Lower lobe of right lung (tissue), 2 donors: Measurements from ENCODE around the gene NES. TPM values are rescaled to one million over a fixed set of nuclear protein-coding genes. Genes with fewer than 3 reads are reported as not detected.

Experiments
- ATAC-seq, 2 donors: fragments of 200-7000 bp; cut with Tn5 transposase; one replicate each; pipeline ENCODE4 v1.9.1; 2020 to 2022; ENCODE audit warnings: mild to moderate bottlenecking in 2 of 2, moderate library complexity in 2 of 2
- DNase-seq: peaks from one replicate; pipeline ENCODE4 v3.0.0-alpha.2; 2020
- H3K27ac ChIP-seq: fragments of 200-600 bp; one replicate; pipeline ENCODE4 v1.8.0; 2022
- H3K27me3 ChIP-seq: fragments of 200-600 bp; one replicate; pipeline ENCODE4 v1.8.0; 2022; ENCODE audit warnings: low read depth
- H3K36me3 ChIP-seq: fragments of 200-600 bp; one replicate; pipeline ENCODE4 v1.8.0; 2022; ENCODE audit warnings: mild to moderate bottlenecking
- H3K4me1 ChIP-seq: fragments of 200-600 bp; one replicate; pipeline ENCODE4 v1.8.0; 2022
- H3K4me3 ChIP-seq: fragments of 200-600 bp; one replicate; pipeline ENCODE4 v1.8.0; 2022; ENCODE audit warnings: mild to moderate bottlenecking
- H3K9me3 ChIP-seq: fragments of 200-600 bp; one replicate; pipeline ENCODE4 v1.8.0; 2022
- intact Hi-C: fragments of 100-400 bp; cut with DNase I; formaldehyde crosslinking; loops from one replicate; pipeline ENCODE4 v1.11.0; 2022
- total RNA-seq: library from RNA; stranded (reverse); fragmentation: NEBNext Ultra II Directional; extraction: Animal tissue kit (Norgen Biotek cat#: 25700); gene quantifications from one replicate; pipeline ENCODE4 v1.2.1, GENCODE V29; 2021
- TF ChIP-seq, protein P1 (sequence below): fragments of 200-600 bp; IDR thresholded peaks from one replicate; pipeline ENCODE4 v1.8.0; 2022; ENCODE audit warnings: antibody characterized with exemption, mild to moderate bottlenecking
- donor health status: DM: no; HTN: yes; CAD: no; lungs with severe emphysema.

The NES gene
- total RNA-seq, 1 donor from 2014 or later = 39.8 TPM

DNA sequence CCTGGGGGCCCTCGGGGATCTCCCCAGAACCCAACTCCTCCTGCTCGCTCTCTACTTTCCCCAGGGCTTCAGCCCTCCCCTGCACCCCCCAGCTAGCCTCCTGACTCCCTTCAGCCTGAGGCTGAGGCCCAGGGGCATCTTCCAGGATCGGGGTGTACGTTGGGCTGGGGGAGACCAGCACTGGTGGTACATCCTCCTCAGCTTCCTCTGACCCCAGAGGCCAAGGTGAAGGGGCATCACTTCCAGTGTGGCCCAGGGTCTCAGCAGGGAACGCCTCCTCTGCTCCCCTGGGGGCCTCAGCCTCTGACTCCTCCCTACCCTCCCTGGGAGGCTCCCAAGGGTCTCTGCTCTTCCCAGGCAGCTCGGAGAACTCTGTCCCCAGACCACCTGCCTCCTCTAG, 6.8 kb downstream of the NES start:
- H3K27ac ChIP-seq = peak overlapping the region; percentile 72

DNA sequence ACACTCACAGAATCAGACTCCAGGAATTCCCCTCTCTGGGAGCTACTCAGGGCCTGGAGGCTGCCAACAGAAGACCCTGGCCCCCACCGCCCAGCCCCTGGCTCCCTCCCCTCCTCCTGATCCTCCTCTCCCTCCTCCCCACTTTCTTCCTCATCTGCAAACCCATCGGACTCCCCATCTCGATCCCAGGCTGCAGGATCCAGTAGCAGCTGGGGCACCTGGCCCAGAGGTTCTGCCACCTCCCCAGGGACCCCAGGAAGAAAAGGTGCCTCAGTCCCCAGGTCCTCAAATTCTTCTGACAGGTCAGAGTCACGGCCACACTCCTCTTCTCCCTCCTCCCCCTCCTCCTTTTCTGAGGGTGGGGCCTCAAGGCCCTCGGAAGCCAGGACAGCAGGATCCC, 7.4 kb downstream of the NES start:
- peaks cover 59% of the 10 kb centered on the region for H3K4me1 ChIP-seq
- no peaks in the 10 kb centered on the region for H3K9me3 ChIP-seq
- H3K4me3 ChIP-seq = no peak overlapping the region
- TF ChIP-seq, protein P1, sequence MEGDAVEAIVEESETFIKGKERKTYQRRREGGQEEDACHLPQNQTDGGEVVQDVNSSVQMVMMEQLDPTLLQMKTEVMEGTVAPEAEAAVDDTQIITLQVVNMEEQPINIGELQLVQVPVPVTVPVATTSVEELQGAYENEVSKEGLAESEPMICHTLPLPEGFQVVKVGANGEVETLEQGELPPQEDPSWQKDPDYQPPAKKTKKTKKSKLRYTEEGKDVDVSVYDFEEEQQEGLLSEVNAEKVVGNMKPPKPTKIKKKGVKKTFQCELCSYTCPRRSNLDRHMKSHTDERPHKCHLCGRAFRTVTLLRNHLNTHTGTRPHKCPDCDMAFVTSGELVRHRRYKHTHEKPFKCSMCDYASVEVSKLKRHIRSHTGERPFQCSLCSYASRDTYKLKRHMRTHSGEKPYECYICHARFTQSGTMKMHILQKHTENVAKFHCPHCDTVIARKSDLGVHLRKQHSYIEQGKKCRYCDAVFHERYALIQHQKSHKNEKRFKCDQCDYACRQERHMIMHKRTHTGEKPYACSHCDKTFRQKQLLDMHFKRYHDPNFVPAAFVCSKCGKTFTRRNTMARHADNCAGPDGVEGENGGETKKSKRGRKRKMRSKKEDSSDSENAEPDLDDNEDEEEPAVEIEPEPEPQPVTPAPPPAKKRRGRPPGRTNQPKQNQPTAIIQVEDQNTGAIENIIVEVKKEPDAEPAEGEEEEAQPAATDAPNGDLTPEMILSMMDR = no peak
- ATAC-seq (no peak), DNase-seq (no peak)
- H3K36me3 ChIP-seq = peaks cover 4% of the 10 kb centered on the region
- intact Hi-C loops = no loop called here
- peak overlapping the region; percentile 72 for H3K27ac ChIP-seq
- no peaks in the 10 kb centered on the region for H3K27me3 ChIP-seq

More for the DNA sequence above, 6.8 kb downstream of the NES start:
- DNase-seq (no peak), ATAC-seq (no peak)
- H3K9me3 ChIP-seq = no peaks in the 10 kb centered on the region
- peaks cover 4% of the 10 kb centered on the region for H3K36me3 ChIP-seq
- H3K4me3 ChIP-seq = no peak overlapping the region
- peaks cover 4% of the 10 kb centered on the region for H3K27me3 ChIP-seq
- intact Hi-C loops = no loop called here
- peaks cover 59% of the 10 kb centered on the region for H3K4me1 ChIP-seq
- TF ChIP-seq, protein P1 = no peak

DNA sequence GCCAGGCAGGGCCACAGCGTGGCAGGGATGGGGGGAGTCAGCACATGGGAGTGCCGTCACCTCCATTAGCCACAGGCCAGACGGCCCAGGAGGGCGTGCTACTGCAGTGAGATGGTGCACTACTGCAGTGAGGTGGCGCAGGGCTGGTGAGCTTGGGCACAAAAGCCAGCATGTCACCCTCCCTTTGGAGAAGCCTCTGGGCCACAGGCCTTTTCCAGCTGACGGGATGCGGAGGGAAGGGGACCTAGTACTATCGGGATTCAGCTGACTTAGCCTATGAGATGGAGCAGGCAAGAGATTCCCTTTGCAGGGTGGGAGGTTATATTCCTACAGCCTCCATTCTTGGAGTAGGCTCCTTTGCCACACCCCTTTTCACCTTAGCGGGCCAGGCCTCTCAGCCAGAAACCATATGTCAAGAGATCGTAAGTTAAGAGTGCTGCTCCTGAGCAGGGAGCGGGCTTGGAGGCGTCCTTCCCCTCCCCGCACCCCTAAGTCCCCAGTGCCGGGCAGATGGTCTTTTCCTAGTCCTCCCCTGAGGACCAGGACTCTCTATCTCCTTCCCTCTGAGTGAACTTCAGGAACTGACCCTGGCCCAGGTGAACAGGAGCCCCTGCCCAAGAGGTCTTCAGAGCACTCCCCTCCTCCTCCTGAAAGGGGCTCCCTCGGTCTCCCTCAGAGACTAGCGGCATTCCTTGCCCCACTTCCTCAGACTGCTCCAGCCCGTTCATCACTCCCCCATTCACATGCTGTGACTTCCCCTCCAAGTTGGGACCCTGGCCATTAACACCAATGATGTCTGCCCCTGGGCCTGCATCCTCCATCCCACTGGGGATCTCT, 8.2 kb downstream of the NES start:
- intact Hi-C loops = no loop called here
- peaks cover 4% of the 10 kb centered on the region for H3K36me3 ChIP-seq
- ATAC-seq (no peak), DNase-seq (no peak)
- H3K4me1 ChIP-seq = peaks cover 59% of the 10 kb centered on the region
- peak overlapping the region; percentile 72 for H3K27ac ChIP-seq
- H3K4me3 ChIP-seq = no peak overlapping the region
- H3K27me3 ChIP-seq = no peaks in the 10 kb centered on the region
- H3K9me3 ChIP-seq = no peaks in the 10 kb centered on the region
- TF ChIP-seq, protein P1 = no peak

DNA sequence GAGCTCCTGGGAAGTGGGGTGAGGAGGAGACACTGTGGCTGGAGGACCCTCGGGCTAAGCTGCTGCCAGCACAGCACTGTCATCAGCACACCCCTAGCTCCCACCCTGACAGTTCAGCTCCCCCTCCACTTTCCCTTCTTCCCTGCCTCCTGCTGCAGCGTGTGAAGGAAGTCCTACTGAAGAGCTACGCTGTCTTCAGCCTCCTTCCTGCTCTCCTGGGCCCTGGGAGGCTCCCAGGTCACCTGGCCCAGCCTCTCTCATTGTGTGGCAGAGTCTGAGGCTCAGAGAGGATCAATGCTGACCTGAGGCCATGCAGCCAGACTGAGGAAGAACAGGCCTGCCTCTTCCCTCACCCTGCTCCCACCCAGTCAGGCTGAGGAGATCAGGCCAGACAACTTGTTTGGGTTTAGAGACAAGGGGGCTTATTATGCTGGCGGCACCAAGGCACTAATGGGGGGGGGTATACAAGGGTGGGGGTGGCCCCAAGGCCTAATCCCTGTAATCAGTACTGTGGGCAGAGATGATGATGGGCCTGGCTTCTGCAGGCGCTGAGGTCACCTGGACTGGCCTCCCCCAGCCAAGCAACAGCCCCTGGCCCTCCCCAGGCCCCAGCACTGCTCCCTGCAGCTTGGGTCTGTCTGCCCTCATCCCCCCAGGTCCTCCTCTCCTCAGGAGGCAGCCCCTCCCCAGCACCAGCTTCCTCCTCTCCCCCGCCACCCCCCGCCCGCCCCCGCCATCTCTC, 9.1 kb downstream of the NES start:
- H3K9me3 ChIP-seq = no peaks in the 10 kb centered on the region
- H3K27me3 ChIP-seq = no peaks in the 10 kb centered on the region
- H3K4me3 ChIP-seq = no peak overlapping the region
- TF ChIP-seq, protein P1 = no peak
- ATAC-seq = no peak
- intact Hi-C loops = no loop called here
- H3K36me3 ChIP-seq = peaks cover 4% of the 10 kb centered on the region
- DNase-seq = no peak
- H3K27ac ChIP-seq = peak overlapping the region; percentile 72
- H3K4me1 ChIP-seq = peaks cover 59% of the 10 kb centered on the region

DNA sequence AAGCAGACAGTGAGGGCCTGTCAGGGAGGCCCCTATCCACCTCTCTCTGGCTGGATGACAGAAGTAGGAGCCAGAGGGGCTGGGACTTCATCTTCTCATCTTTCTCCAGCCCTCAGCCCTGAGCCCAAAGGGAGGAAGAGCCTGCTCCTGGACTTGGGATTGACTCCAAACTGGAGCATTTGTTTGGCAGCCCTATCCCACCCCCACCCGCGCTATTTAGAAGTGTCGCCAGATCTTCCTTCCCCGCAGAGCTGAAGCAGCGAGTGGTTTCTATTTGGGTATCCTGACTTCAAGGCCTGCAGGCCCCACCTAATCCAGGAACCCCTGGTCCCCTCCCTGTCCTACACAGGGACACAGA, 9.6 kb downstream of the NES start:
- intact Hi-C loops = no loop called here

More for the DNA sequence above, 9.6 kb downstream of the NES start:
- DNase-seq (no peak), ATAC-seq (no peak)
- peak overlapping the region; percentile 72 for H3K27ac ChIP-seq
- TF ChIP-seq, protein P1 = no peak
- no peak overlapping the region for H3K4me3 ChIP-seq
- H3K36me3 ChIP-seq = peaks cover 4% of the 10 kb centered on the region
- peaks cover 65% of the 10 kb centered on the region for H3K4me1 ChIP-seq
- H3K9me3 ChIP-seq = no peaks in the 10 kb centered on the region
- no peaks in the 10 kb centered on the region for H3K27me3 ChIP-seq
